Endothelial cell of umbilical vein (primary cell): Measurements from ENCODE around the gene OSBPL10. TPM values are rescaled to one million over a fixed set of nuclear protein-coding genes. Genes with fewer than 3 reads are reported as not detected.

Source experiments
- BruUV-seq: library from RNA; stranded (reverse); fragments of 400-500 nt; replicated peaks from 2 replicates; lab custom pipeline; 2021; lab: Mats Ljungman, UMichigan
- CTCF ChIA-PET: fragments of 300-600, 350-600 bp; sonication (Branson Sonifier 250); formaldehyde crosslinking; loops from one replicate; lab custom pipeline; 2021; ENCODE audit warnings: antibody characterized with exemption, inconsistent platforms; lab: Charles Lee
- POLR2A ChIA-PET: fragments of 300-600, 350-600 bp; sonication (Branson Sonifier 250); formaldehyde crosslinking; loops from one replicate; lab custom pipeline; 2021; ENCODE audit warnings: antibody characterized with exemption, inconsistent platforms; lab: Charles Lee
- DNase-seq: peaks from one replicate; pipeline ENCODE4 v3.0.0-alpha.2; 2011; ENCODE audit warnings: low read depth, low spot score
- FAIRE-seq: peaks from 2 replicates; lab custom pipeline; 2011; peaks lifted over from hg19 to GRCh38; lab: Jason Lieb, UNC
- H2AFZ ChIP-seq: 2 replicates; pipeline ENCODE4 v1.6.0; 2012; ENCODE audit warnings: low read depth, low read length, control low read depth, inconsistent platforms
- H3K27ac ChIP-seq: 2 replicates; pipeline ENCODE4 v1.5.1; 2011; ENCODE audit warnings: low read depth, mild to moderate bottlenecking, control low read depth, low read length, moderate library complexity; ENCODE audit not compliant: insufficient read depth
- H3K27me3 ChIP-seq, 2 experiments: 2 replicates each; pipeline versions ENCODE4 v1.6.0 to v1.6.1; 2011; ENCODE audit warnings: low read length in 2 of 2, mixed read lengths in 1 of 2; ENCODE audit not compliant: control insufficient read depth in 2 of 2, insufficient read depth in 2 of 2
- H3K36me3 ChIP-seq, 2 experiments: 2 replicates in 1 of 2; 3 replicates in 1 of 2; pipeline ENCODE4 v1.5.1; 2011; ENCODE audit warnings: low read length in 2 of 2, mild to moderate bottlenecking in 1 of 2, moderate library complexity in 1 of 2; ENCODE audit not compliant: control insufficient read depth in 2 of 2, insufficient read depth in 2 of 2; ENCODE audit errors: extremely low read depth in 1 of 2
- H3K4me1 ChIP-seq: 3 replicates; pipeline ENCODE4 v1.5.1; 2011; ENCODE audit warnings: mild to moderate bottlenecking, low read length; ENCODE audit not compliant: control insufficient read depth, insufficient read depth; ENCODE audit errors: extremely low read depth
- H3K4me2 ChIP-seq: 2 replicates; pipeline ENCODE4 v1.6.1; 2011; ENCODE audit warnings: low read length, control low read depth, mixed read lengths; ENCODE audit not compliant: insufficient read depth
- H3K4me3 ChIP-seq, 3 experiments: fragments of 200-600 bp in 1 of 3; sonication (generic), shearing (Covaris generic) in 1 of 3; replicated peaks in 1 of 3; 2 replicates each; pipeline ENCODE4 v1.5.1; 2011 to 2016; ENCODE audit warnings: control low read depth in 3 of 3, low read length in 3 of 3, mild to moderate bottlenecking in 2 of 3, inconsistent platforms in 1 of 3, low read depth in 1 of 3, moderate library complexity in 1 of 3; ENCODE audit not compliant: insufficient read depth in 1 of 3
- H3K79me2 ChIP-seq: 2 replicates; pipeline ENCODE4 v1.6.0; 2012; ENCODE audit warnings: low read length, inconsistent platforms; ENCODE audit not compliant: control insufficient read depth, insufficient read depth
- H3K9ac ChIP-seq: replicated peaks from 2 replicates; pipeline ENCODE3; 2011; ENCODE audit warnings: low read length, control low read depth; ENCODE audit not compliant: insufficient read depth; ENCODE audit errors: extremely low read depth
- H3K9me1 ChIP-seq: replicated peaks from 3 replicates; pipeline ENCODE4 v1.6.0; 2011; ENCODE audit warnings: mild to moderate bottlenecking, low read length; ENCODE audit not compliant: control insufficient read depth, insufficient read depth; ENCODE audit errors: extremely low read depth
- H3K9me3 ChIP-seq: replicated peaks from 2 replicates; pipeline ENCODE4 v1.5.1; 2012; ENCODE audit warnings: low read length, inconsistent platforms; ENCODE audit not compliant: control insufficient read depth, insufficient read depth
- H4K20me1 ChIP-seq: replicated peaks from 2 replicates; pipeline ENCODE3; 2011; ENCODE audit warnings: mild to moderate bottlenecking, low read length; ENCODE audit not compliant: control insufficient read depth, insufficient read depth; ENCODE audit errors: extremely low read depth
- EZH2 ChIP-seq: IDR thresholded peaks from 2 replicates; pipeline ENCODE4 v1.6.1; 2012; ENCODE audit warnings: borderline replicate concordance, low read depth, mild to moderate bottlenecking, moderate library complexity, low read length, inconsistent platforms; ENCODE audit not compliant: severe bottlenecking
- FOS ChIP-seq: IDR thresholded peaks from 2 replicates; pipeline ENCODE4 v1.6.1; 2011; ENCODE audit warnings: mild to moderate bottlenecking, low read length, moderate library complexity, borderline replicate concordance; ENCODE audit not compliant: insufficient read depth
- JUN ChIP-seq: IDR thresholded peaks from 2 replicates; pipeline ENCODE4 v1.6.1; 2011; ENCODE audit warnings: borderline replicate concordance, low read depth; ENCODE audit not compliant: insufficient read length, insufficient read depth
- MYC ChIP-seq: IDR thresholded peaks from one replicate; pipeline ENCODE4 v1.6.1; 2011; ENCODE audit warnings: mild to moderate bottlenecking, low read depth, low read length
- POLR2A ChIP-seq: IDR thresholded peaks from 2 replicates; pipeline ENCODE4 v1.6.1; 2012; ENCODE audit warnings: low read depth, mild to moderate bottlenecking, control low read depth, low read length
- POLR2AphosphoS5 ChIP-seq: IDR thresholded peaks from 2 replicates; pipeline ENCODE4 v1.6.1; 2012; ENCODE audit warnings: low read depth, mild to moderate bottlenecking, control low read depth, low read length, moderate library complexity; ENCODE audit not compliant: insufficient read depth
- dilution Hi-C: fragments of 300-500 bp; cut with MboI; formaldehyde crosslinking; loops from one replicate; pipeline ENCODE4 v1.15.0; 2019; ENCODE audit warnings: low sequenced_read_pairs; ENCODE audit not compliant: extremely low pct_ligation_motif_present
- intact Hi-C: fragments of 100-400 bp; cut with micrococcal nuclease; formaldehyde crosslinking; loops from one replicate; pipeline ENCODE4 v1.10.0; 2022
- polyA plus RNA-seq, 4 experiments: library from polyadenylated mRNA; depleted of rRNA in 3 of 4; stranded (reverse) in 3 of 4; unstranded in 1 of 4; fragments of >200 nt; gene quantifications; 2 replicates each; pipeline versions ENCODE4 v1.2.1 to v1.2.3, GENCODE V29; 2011 to 2012; ENCODE audit warnings: missing spikeins in 1 of 4
- total RNA-seq: library from RNA; stranded (reverse); gene quantifications from 2 replicates; pipeline ENCODE4 v1.2.3, GENCODE V29; 2021
- TF ChIP-seq, protein P1 (sequence below): IDR thresholded peaks from 2 replicates; pipeline ENCODE4 v1.6.1; 2011; ENCODE audit not compliant: insufficient read depth, insufficient read length
- TF ChIP-seq, protein P2 (sequence below), 2 donors: IDR thresholded peaks; 1 replicate in 1 of 2; 2 replicates in 1 of 2; pipeline ENCODE4 v1.5.1; 2011; ENCODE audit warnings: low read length in 2 of 2, mild to moderate bottlenecking in 2 of 2, moderate library complexity in 2 of 2, control low read depth in 1 of 2, inconsistent platforms in 1 of 2, low read depth in 1 of 2; ENCODE audit not compliant: insufficient read depth in 1 of 2; ENCODE audit errors: extremely low read depth in 1 of 2

Gene OSBPL10
- total and polyA plus RNA-seq, 2 donors (not counting 3 experiments of a cell fraction or from before 2014, with no cell fraction given): 10.8 to 47.6 TPM

DNA sequence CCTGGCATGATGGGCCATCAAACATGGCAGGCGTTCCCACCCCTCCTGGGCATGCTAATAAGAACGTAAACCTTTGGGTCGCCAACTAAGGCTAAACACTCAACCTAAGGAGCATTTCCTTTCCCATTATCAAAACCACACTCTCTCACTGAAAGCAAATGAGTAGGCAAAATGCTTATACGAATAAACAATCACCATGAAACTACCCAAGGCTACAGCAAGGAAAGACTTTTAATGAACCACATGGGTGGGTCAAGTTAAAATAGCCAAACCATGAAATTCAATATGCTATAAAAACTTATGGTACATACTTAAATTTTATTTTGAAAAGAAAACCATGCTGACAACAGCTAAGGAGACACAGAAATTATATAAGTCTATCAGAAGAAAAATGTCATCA, 180.6 kb downstream of the OSBPL10 start:
- ChIA-PET POLR2A (no interaction called here), CTCF (no interaction called here)
- no peak for FAIRE-seq
- H3K9me1 ChIP-seq: no peaks in the 10 kb centered on the region
- H3K27ac ChIP-seq: no peak overlapping the region
- no peaks in the 10 kb centered on the region for H3K27me3 ChIP-seq
- H3K9me3 ChIP-seq: peaks cover 2% of the 10 kb centered on the region
- no peak overlapping the region for H2AFZ ChIP-seq
- no TSS peak for BruUV-seq
- no peak for DNase-seq
- no peak overlapping the region for H3K4me3 ChIP-seq
- H4K20me1 ChIP-seq: no peaks in the 10 kb centered on the region
- no peak overlapping the region for H3K9ac ChIP-seq
- H3K4me1 ChIP-seq: no peaks in the 10 kb centered on the region
- dilution Hi-C loops (no loop called here), intact Hi-C loops (no loop called here)
- TF ChIP-seq FOS: no peak
- TF ChIP-seq, protein P1, sequence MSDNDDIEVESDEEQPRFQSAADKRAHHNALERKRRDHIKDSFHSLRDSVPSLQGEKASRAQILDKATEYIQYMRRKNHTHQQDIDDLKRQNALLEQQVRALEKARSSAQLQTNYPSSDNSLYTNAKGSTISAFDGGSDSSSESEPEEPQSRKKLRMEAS: no peak
- TF ChIP-seq POLR2A: no peak
- TF ChIP-seq EZH2: no peak
- TF ChIP-seq POLR2AphosphoS5: no peak
- no peak for TF ChIP-seq MYC
- TF ChIP-seq, protein P2, sequence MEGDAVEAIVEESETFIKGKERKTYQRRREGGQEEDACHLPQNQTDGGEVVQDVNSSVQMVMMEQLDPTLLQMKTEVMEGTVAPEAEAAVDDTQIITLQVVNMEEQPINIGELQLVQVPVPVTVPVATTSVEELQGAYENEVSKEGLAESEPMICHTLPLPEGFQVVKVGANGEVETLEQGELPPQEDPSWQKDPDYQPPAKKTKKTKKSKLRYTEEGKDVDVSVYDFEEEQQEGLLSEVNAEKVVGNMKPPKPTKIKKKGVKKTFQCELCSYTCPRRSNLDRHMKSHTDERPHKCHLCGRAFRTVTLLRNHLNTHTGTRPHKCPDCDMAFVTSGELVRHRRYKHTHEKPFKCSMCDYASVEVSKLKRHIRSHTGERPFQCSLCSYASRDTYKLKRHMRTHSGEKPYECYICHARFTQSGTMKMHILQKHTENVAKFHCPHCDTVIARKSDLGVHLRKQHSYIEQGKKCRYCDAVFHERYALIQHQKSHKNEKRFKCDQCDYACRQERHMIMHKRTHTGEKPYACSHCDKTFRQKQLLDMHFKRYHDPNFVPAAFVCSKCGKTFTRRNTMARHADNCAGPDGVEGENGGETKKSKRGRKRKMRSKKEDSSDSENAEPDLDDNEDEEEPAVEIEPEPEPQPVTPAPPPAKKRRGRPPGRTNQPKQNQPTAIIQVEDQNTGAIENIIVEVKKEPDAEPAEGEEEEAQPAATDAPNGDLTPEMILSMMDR (IDR thresholded peaks at IDR 0.05; ENCODE audit: extremely low read depth in 1 of 2, insufficient read depth in 1 of 2, low read depth in 1 of 2, low read length in 2 of 2): no peak
- TF ChIP-seq JUN: no peak
- H3K79me2 ChIP-seq: no peaks in the 10 kb centered on the region
- no peaks in the 10 kb centered on the region for H3K36me3 ChIP-seq
- no peak overlapping the region for H3K4me2 ChIP-seq
